Activated gamma-delta T cell (primary cell): ENCODE measurements around the gene CHST13.

Source experiments
- DNase-seq: peaks from one replicate; lab custom pipeline; 2025; lab: John Stamatoyannopoulos, UW

The CHST13 gene

DNA sequence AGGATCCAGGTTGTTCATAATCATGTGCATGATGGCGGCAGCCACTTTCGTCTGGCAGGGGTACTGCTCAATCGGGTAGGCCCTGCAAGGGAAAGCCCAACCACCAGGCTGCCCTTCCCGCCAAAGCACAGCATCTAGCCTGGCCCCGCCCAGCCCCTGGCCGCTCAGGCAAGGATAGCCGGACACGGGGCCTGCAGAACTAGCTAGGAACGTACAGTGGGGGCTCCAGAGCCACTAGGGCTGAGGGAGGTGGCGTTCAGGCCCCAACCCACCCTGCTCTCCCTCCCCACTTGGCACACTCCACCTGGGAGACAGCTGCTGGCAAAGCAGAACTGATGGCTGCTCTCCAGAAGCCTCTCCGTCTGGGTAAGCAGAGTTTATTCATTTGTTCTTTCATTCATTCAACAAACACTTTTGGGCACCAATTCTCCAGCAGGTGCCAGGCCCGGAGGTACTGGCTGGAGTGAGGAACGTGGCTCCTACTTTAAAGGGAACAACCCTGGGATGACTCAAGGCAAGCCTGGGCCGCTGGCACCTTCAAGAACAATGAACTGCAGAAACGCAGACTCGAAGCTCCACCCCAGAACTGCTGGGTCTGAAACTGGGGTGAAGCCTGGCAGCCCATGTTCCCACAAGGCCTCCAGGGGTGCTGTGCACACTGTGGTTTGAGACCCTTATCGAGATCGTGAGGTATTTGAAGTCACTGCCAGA lies 14.2 kb upstream of the CHST13 start:
- DNase-seq, result no peak

DNA sequence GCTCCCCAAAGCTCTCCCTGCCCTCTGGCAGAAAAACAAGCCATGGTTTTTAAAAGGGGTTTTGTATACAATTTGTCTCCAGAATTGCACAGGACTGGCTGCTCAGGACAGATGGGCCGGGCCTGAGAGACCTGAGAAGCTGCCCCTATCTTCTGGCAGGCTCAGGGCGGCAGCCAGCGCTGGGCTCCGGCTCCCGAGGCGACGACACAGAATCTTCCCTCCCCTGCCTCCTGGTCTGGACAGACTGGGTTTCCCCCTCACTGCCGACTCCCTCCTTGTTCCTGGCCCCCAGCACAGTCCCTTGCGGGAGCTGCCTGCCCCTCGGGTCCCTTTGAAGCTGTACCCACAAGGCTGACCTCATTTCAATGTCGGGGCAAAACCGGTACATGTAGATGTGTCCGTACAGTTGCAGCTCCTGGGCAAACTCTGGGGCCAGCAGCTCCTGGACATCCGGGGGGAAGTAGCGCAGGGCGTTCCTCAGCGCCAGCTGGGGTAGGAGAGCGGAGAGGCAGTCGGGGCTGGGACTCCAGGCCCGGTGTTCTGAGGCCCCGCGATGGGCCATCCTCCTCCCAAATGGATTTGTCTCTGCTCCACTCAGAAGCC lies 13.5 kb upstream of the CHST13 start:
- DNase-seq, result no peak

DNA sequence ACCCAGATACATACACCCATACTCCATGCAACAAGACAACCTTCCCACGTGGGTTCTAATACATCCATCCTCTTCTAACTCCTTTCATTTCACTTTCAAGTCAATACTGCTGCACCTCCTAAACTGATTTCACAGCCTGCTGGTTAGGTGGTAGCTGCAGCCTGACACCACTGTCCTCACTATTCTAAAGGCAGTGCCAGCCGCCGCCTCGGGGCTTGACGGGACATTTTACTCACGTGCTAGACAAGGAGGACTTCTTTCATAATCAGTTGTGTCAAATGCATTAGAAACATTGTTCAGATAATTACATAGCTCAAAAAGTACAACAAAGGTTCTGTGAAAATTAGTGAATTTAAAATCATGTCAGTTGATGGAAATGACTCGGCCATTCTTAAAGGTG lies 12.7 kb upstream of the CHST13 start:
- DNase-seq, result no peak

DNA sequence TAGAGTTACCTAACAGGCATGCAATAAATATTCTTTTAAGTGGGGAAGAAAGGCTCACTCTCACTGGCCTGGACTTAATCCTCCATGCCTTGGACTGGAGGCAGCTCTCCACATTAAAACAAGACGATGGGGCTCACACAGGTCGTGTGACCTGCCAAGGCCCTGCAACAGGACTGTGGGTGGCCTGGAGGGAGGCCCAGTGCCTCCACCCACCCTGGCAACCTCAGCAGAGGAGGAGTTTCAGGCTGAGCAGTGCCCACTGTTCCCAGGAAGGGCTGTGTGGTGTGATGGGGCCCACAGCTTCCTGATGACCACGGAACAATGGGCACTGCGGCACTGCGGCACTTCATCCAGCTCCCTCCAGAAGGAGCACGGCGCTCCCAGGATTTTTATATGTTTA lies 11.9 kb upstream of the CHST13 start:
- DNase-seq, result no peak

DNA sequence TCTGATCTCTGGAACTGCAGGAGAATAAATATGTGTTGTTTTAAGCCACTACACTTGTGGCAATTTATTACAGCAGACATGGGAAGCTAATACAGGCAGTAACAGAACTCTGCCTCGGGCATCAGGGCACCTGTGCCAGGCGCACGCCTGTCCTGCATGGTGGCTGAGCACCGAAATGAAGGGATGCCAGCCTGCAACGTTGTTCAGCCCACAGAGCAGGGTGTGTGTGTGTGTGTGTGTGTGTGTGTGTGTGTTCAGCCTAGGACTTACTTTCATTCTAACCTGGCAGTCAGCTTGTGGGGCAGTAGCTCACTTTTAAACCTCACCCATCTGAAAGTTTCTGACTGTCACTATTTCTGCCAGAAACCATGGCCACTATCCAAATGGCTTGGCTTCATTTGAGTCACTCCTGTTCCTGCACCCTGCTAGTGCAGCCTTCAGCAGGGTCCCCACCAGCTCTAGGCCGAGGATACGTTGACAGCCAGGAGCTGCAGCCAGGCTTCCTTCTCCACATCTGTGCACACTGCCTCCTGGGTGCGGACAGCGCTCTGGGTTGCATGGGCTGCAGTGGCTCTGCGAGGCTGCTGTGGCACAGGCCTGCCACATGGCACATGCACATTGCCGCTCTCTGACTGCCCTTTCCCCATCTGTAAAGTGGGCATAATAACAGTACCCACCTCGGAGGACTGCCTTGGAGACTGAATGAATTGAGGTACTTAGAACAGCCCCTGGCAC lies 10.9 kb upstream of the CHST13 start:
- DNase-seq, result no peak

DNA sequence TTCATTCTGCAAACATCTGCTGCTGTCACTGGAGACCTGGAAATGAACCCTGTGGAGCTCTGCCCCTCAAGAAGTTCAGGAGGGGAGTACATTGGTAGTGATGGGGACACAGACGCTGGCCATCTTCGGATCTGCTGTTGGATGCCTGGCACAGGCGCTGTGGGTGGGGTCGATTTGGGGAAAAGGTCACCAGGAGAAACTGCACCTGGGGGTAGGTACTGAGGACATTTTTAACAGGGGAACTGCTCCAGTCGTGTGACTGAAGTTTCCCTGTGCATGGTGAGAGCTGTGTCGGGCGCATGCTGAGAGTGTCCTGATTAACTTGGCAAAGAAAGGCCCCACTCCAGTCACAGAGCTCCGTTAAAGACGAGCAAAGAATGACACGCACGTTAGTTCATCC lies 9.8 kb upstream of the CHST13 start:
- no peak for DNase-seq

DNA sequence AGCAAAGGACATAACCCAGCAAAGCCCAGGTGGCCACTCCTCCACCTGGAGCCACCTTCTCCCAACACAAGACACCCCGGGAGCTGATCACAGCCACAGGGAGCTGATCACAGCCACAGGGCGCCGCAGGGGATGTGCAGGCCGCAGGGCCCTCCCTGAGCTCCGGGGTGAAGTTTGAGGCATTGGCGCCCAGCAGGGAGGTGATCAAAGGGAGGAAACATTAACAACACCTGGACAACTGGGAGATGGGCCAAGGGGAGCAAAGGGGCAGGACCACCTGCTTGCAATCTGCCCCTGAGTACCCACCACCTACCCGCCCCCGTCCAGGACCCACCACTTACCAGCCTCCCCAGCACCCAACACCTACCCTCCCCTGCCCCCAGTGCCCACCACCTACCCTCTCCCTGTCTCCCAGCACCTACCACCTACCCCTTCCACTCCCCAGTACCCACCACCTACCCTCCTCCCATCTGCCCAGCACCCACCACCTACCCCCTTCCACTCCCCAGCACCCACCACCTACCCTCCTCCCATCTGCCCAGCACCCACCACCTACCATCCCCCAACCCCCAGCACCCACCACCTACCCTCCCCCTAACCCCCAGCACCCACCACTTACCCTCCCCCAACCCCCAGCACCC lies 8.8 kb upstream of the CHST13 start:
- no peak for DNase-seq

DNA sequence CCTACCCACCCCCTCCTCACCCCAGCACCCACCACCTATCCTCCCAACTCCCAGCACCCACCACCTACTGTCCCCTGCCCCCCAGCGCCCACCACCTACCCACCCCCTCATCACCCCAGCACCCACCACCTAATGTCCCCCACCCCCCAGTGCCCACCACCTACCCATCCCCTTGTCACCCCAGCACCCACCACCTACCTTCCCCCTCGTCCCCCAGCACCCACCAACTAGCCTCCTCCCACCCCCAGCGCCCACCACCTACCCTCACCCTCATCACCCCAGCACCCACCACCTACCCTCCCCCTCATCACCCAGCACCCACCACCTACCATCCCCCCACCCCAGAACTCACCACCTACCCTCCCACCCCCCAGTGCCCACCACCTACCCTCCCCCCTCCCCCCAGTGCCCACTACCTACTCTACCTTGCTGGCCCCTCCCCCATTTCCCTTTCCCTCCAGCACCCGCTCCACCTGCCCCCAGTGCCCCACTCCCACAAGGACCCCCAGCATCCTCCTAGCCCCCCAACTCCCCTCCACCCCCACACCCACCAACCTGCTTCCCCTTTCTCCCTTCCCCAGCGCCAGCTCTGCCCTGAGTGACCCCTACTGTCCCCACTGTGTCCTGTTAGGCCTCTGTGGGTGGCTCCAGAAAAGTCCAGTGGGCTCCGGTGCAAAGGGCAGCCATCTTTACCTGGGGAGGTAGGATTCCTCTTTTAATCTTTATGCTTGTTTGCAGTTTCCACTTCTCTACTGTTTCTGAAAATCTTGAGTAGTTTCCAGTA lies 7.6 kb upstream of the CHST13 start:
- no peak for DNase-seq

DNA sequence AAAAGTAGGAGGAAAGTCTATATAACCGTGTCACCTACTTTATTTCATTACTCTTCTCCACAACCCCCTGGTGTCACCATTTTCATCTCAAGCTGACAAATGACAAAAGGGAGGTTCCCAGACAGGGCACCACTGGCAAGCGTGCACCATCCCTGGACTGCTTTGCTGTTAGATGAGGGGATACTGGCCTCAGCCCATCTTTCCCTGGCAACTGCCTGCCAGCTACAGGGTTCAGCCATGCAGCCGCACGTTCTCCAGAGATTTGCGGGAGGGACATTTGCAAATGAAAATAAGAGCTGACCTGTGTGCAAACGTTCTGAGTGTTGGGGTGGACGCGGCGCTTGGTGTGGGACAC lies 7.0 kb upstream of the CHST13 start:
- no peak for DNase-seq

DNA sequence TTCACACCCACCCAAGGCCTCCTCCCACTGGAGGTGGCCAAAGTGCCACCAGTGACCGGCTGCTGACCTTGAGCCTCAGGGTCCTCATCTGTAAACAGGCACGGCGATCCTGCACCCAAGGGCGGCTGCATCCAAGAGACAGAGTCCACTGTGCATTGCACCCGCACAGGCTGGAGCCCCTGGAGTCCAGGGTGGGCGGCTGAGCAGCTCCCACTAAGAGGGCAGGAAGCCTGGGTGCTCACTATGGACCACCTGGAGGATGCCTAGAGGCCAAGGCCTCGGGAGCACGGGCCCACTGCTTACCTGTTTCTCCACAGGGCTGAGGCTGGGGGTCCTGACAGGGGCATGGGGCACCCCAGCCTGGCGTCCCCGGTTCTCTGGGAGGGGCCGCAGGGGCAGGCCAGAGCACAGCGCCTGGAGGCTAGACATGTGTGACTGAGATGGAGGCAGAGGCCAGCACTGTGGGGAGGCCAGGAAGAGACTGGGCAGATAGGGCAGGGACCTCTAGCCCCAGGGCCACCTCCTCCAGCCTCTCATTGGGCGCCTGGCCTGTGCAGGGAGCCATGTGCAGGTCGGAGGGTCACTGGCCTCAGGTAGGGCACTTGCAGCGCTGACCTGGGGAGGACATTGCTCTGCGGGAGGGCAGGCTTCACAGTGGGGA lies 6.5 kb upstream of the CHST13 start, which contains the start of gene UROC1:
Gene UROC1, minus strand, starts transcription at position 483 of the 661 bp plus-strand sequence. Its CDS starts 54 bp downstream, at position 429.
- no peak for DNase-seq

DNA sequence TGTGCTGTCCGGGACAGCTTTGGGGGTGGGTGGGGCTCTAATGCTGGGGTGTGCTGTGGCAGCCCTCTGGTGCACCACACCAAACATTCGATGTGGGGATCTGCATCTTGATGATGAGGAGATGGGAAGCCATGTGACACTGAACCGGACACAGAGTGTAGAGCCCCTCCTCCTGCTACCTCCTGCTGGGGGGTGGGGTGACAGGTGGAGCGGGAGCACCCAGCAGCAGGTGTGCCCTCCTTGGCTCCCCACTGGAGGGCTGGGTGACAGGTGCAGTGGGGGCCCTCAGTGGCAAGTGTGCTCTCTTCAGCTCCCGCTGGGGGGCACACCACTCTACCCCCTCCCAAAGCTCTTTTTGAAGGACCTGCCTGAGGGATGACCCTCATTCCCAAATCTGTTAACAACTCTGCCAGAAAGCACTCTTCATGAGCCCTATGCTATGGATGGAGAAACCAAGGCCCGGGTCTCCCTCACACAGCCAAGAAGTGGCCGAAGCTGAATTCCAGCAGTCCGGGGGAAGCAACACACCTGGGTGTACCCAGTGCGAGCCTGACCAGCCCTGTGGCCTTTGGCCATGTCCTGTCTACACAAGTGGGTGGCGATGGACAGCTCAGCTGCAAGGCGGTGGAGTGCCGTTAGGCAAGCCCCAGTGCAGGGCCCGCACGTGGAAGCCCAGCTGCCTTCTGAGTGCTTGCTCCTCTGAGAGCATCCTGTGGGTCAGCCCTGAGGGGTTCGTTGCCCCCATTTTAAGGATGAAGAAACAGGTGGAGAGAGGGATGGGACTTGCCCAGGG lies 5.8 kb upstream of the CHST13 start:
- DNase-seq, result no peak

DNA sequence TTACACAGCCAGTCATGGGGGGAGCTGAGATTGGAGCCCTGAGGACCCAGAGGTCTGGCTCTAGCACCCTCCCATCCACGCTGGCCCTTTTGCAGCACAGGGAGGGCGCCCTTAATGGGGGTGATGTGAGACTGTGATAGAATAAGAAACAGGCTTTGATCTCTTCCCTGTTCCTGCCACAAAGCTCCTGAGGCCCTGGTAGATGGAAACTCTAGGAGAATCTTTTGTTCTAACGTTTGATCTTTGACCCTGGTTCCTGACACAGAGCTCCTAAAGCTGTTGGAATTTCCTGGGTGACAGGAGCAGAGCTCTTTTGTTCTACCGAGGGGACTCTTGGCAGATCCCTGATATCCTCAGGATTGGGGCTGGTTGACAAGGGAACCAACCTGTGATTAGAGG lies 5.2 kb upstream of the CHST13 start:
- no peak for DNase-seq

DNA sequence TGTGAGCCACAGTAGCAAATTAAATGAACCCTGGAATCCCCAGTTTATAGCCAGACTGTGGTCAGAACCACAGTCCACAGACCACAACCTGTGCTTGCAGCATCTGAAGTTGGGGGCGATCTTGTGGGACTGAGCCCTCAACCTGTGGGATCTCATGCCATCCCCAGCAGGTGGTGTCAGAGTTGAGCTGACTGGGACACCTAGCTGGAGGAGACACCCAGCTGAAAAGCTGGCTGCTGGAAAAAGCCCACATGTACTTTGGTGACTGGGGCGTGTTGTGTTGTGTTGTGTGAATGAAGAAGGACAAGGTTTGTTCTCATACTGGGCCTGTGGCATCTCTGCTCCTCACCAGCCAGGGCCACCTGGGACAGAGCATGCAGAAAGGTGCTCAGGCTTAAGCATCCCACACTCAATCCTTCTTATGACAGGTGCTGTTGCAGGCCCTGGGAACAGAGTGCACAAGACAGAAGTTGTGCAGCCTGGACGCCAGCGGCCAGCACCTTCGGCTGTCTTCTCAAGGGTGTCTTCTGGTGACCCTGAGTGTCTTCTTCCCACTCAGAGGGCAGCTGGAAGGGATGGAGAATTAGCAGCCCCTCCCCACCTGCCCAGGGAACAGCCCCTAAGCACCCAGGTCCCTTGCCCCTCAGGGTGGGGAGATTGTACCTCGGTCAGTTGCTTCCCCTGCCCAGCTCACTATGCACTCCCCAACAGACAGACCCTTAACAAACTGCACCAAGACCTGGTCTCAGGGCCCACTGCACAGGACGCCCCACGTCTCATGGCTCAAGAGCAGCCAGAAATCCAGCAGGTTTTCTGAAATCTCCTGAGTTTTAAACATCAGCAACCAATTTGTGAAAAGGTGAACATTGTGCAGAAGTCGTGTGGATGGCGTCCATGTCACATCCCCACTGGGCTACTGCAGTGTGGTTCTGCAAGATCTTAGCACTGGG lies 4.2 kb upstream of the CHST13 start:
- no peak for DNase-seq

DNA sequence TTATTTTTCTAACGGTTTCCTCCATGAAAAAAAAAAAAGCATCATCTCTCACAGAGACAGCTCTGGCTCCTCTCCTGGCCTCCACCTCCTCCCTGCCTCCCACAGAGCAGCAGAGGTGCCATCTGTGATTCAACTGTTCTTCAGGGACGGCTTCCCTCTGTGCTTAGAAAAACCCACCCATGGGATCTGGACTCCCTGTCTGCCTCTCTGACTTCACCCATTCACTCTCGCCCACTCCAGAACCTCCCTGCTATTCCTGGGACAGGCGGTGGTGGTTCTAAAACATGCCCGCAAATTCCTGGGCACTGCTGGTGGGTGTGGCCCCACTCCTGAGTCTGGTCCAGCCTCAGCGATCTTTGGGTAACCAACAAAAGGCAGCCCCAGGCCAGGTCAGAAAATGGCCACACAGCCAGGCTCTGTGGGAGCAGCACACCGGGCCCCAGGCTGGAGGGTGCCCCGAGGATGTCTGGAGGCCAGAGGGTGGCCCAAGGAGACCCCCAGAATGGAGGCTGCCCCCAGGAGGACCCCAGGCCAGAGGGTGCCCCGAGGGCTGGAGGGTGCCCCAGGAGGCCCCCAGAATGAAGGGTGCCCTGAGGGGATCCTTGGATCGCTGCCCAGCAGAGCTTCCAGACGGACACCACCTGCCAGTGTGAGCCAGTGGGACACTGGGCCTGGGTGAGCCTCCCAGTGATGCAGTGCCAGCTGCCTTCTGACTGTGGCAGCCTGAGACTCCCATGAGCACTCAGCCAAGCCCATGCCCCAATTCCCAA lies 2.6 kb upstream of the CHST13 start:
- no peak for DNase-seq

DNA sequence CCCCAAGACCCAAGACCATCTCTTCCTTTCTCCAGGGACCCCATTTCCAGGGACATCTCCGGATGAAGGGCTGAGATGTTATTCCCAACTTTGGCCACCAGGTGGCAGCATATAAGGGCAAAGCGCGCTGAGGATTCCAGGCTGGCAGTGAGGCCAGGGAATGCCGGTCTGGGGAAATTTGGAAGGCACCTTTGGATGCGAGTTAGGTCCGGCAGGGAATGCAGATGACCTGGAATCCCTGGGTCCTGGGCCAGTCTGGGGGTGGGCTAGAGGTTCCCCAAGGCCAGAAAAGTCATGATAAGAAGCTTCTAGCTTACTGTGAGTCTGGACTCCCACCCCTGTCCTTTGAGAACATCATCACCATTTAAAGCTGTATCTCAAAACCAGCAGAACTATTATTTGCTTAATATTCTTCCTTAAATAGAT lies 1.6 kb upstream of the CHST13 start:
- no peak for DNase-seq

DNA sequence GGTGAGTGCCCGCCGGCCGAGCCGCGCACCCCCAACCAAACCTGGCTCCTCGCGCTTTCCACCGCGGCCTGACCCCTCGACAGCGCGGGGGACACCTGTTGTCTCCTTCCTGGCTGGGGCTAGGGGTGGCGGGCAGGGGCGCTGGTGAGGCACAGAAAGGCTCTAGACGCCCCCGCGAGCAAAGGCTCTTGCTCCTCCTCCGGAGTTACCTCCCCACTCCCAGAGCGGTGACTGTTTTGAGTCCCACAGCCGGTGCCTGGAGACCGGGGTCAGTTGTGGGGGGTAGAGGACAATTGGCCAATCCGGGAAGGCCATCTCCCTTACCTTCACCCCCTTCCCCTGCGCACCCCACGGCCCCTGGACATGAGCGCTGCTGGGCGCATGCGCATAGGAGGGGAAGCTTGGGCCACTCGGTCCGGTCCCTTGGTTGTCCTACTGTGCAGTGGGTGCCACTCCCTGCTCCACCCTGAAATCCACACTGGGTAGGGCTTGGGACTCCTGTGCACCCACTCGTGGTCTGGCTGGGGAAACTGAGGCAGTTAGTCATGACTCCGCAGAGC lies 554 bp downstream of the CHST13 start:
- DNase-seq, result no peak

DNA sequence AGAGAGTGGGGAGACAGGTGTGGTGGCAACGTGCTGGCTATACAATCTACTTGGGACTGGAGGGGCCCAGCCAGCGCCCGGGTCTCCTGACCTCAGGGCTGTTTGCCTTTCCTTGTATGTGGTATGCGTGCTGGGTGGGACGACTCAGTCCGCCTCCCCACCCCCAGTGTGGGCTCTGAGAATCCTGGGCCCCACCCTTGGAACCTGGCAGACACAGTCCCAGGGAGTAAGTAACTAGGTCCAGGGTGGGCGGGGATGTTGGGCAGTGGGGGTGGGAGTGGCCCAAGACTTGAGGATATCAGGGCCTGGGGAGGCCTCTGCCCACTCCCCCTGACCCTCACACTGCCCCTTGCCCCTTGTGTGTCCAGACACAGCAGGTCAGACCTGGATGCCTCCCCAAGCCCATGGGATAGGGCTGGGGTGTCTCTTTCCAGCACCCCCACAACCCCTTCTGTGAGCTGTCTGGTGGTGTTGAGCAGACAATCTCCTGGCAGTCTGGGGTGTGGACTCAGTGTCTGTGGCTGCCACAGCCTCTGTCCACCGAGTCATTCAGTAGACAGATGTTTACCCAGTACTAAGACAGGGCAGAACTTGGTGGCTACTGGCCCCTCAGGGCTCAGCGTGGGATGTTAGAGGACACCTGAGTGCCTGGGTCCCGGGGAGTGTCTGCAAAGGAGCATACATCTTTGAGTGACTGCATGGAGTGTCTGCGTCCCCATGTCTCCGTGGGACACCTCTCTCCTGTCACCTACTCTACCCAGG lies 1.3 kb downstream of the CHST13 start:
- no peak for DNase-seq
